GM21717 (cell line): ENCODE measurements around the gene RNASE7.

ENCODE experiments used
- ATAC-seq: cut with Tn5 transposase; IDR thresholded peaks from one replicate; pipeline ENCODE4 v1.9.1; 2021; ENCODE audit warnings: mild to moderate bottlenecking, moderate library complexity; ENCODE audit not compliant: unreplicated experiment

Gene RNASE7

GRCh38 chr14:21042918-21043317, 756 bp downstream of the RNASE7 start:
- ATAC-seq: no peak

- ATAC-seq: no peak
Observed at GRCh38 chr14:21043387-21043973, 1.3 kb downstream of the RNASE7 start.

- no peak for ATAC-seq
Observed at GRCh38 chr14:21043974-21044618, 1.9 kb downstream of the RNASE7 start.

- no peak for ATAC-seq
Observed at GRCh38 chr14:21047378-21047781, 5.2 kb downstream of the RNASE7 start.

- ATAC-seq: no peak
Observed at GRCh38 chr14:21048638-21049037, 6.5 kb downstream of the RNASE7 start.

GRCh38 chr14:21049271-21049673, 7.1 kb downstream of the RNASE7 start:
- no peak for ATAC-seq

- ATAC-seq: no peak
Observed at GRCh38 chr14:21050597-21050996, 8.4 kb downstream of the RNASE7 start.

- no peak for ATAC-seq
Observed at GRCh38 chr14:21053184-21054122, 11.3 kb downstream of the RNASE7 start.

- ATAC-seq: no peak
Observed at GRCh38 chr14:21054123-21054767, 12.1 kb downstream of the RNASE7 start.

GRCh38 chr14:21054768-21055145, 12.6 kb downstream of the RNASE7 start:
- no peak for ATAC-seq

GRCh38 chr14:21055432-21056117, 13.4 kb downstream of the RNASE7 start:
- no peak for ATAC-seq

- no peak for ATAC-seq
Observed at GRCh38 chr14:21056520-21057163, 14.5 kb downstream of the RNASE7 start.

GRCh38 chr14:21057803-21058675, 15.9 kb downstream of the RNASE7 start, which contains the start of gene RNASE8:
Gene RNASE8, plus strand, starts transcription at chr14:21057822. Its CDS starts 71 bp downstream, at chr14:21057893.
- ATAC-seq: no peak

- ATAC-seq: no peak
Observed at GRCh38 chr14:21058903-21059302, 16.7 kb downstream of the RNASE7 start.

- ATAC-seq: no peak
Observed at GRCh38 chr14:21059842-21060613, 17.9 kb downstream of the RNASE7 start.

- no peak for ATAC-seq
Observed at GRCh38 chr14:21060614-21061346, 18.6 kb downstream of the RNASE7 start.

GRCh38 chr14:21061347-21061668, 19.1 kb downstream of the RNASE7 start:
- ATAC-seq: no peak

- no peak for ATAC-seq
Observed at GRCh38 chr14:21063479-21063878, 21.3 kb downstream of the RNASE7 start.
